GM03348 (cell line): ENCODE measurements around the gene RNGTT.
A peak's percentile ranks its signal among the peaks of the same experiment; 100 is the strongest.

ENCODE experiments used
- DNase-seq: peaks from one replicate; pipeline ENCODE4 v3.0.0; 2012; ENCODE audit warnings: low spot score

Gene RNGTT

GRCh38 chr6:88653936-88654335 is 309.5 kb downstream of the RNGTT start:
- no peak for DNase-seq

- no peak for DNase-seq
Observed at GRCh38 chr6:88651400-88651799, 312.0 kb downstream of the RNGTT start.

- DNase-seq = no peak
Observed at GRCh38 chr6:88650979-88651378, 312.4 kb downstream of the RNGTT start.

GRCh38 chr6:88650029-88650619 is 313.3 kb downstream of the RNGTT start:
- DNase-seq = peak; percentile 61

- DNase-seq = peak; percentile 2
Observed at GRCh38 chr6:88641178-88641903, 322.1 kb downstream of the RNGTT start.

GRCh38 chr6:88637761-88638545 is 325.5 kb downstream of the RNGTT start:
- no peak for DNase-seq

GRCh38 chr6:88636871-88637270 is 326.5 kb downstream of the RNGTT start:
- DNase-seq = no peak

GRCh38 chr6:88633782-88634181 is 329.6 kb downstream of the RNGTT start:
- no peak for DNase-seq

- DNase-seq = no peak
Observed at GRCh38 chr6:88631830-88632229, 331.6 kb downstream of the RNGTT start.

GRCh38 chr6:88629838-88630494 is 333.5 kb downstream of the RNGTT start:
- no peak for DNase-seq

- DNase-seq = no peak
Observed at GRCh38 chr6:88626460-88626859, 337.0 kb downstream of the RNGTT start.

GRCh38 chr6:88623531-88623930 is 339.9 kb downstream of the RNGTT start:
- DNase-seq = no peak

- DNase-seq = no peak
Observed at GRCh38 chr6:88619951-88620350, 343.5 kb downstream of the RNGTT start.

- DNase-seq = no peak
Observed at GRCh38 chr6:88616380-88616779, 347.0 kb downstream of the RNGTT start.

- DNase-seq = no peak
Observed at GRCh38 chr6:88614316-88614877, 349.0 kb downstream of the RNGTT start.

- DNase-seq = no peak
Observed at GRCh38 chr6:88612631-88613030, 350.8 kb downstream of the RNGTT start.

- DNase-seq = no peak
Observed at GRCh38 chr6:88611721-88612120, 351.7 kb downstream of the RNGTT start.

- DNase-seq = no peak
Observed at GRCh38 chr6:88609983-88610382, 353.4 kb downstream of the RNGTT start.

GRCh38 chr6:88605271-88605670 is 358.1 kb downstream of the RNGTT start:
- no peak for DNase-seq

GRCh38 chr6:88599571-88599970 is 363.8 kb downstream of the RNGTT start:
- no peak for DNase-seq

- no peak for DNase-seq
Observed at GRCh38 chr6:88596801-88597200, 366.6 kb downstream of the RNGTT start.

GRCh38 chr6:88588938-88589337 is 374.5 kb downstream of the RNGTT start:
- no peak for DNase-seq
